HG03066 (cell line): Measurements from ENCODE around the gene MSANTD1.

ENCODE experiments used
- ATAC-seq: cut with Tn5 transposase; IDR thresholded peaks from one replicate; pipeline ENCODE4 v1.9.1; 2021; ENCODE audit warnings: low read depth; ENCODE audit not compliant: unreplicated experiment

The MSANTD1 gene

DNA sequence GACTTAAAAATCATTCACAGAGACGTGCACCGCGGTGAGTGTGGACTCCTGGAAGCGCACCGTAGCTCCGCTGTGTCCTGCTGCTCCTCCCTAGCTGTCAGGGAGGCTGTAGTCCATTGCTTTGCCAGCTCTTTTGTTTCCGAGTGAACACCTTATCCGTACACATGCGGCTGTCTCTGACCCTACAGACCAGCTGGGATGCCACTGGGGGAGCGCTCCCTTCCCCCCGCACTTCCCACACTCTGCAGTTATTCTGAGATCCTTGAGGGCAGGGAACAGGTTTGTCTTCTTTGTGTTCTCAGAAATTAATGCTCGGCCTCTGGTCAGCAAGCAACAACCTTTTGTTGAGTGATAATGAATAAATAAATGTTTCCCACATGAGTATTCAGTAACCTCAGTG, 33.7 kb upstream of the MSANTD1 start:
- no peak for ATAC-seq

DNA sequence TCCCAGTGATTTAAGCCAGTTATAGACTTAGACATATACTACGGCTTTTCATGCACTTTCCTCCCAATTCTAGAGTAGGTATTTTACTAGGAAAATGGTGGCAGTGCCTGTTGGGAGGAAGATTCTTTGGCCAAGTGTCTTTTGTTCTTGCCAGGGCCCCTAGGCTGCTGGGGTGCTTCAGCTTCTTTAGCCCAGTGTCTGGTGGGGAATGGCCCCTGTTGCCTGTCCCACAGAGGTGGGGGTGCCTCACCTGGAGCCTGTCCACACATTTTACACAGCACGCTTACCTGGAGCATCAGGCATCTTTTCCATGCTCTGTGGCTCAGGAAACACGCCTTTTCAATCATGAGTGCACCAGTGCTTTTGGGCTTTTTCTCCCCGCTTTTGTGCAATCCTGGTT, 33.2 kb upstream of the MSANTD1 start:
- no peak for ATAC-seq

DNA sequence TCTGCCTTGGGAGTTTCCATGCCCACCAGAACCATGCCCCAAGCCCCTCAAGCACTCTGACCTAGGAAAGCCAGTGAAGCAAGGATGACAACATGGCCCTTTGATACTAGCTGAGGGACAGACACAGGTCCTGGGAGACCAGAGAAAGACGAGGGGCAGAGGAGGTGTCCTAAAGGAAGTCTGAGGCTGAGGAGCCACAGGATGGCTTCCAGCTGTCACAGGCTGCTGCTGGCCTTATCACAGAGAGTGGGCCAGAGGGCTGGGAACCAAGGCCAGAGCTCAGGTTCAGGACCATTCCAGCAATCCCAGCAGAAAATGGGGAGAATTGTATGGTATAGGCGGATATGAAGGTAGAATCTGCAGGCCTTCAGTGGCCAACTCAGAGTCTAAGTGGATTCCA, 31.7 kb upstream of the MSANTD1 start:
- no peak for ATAC-seq

DNA sequence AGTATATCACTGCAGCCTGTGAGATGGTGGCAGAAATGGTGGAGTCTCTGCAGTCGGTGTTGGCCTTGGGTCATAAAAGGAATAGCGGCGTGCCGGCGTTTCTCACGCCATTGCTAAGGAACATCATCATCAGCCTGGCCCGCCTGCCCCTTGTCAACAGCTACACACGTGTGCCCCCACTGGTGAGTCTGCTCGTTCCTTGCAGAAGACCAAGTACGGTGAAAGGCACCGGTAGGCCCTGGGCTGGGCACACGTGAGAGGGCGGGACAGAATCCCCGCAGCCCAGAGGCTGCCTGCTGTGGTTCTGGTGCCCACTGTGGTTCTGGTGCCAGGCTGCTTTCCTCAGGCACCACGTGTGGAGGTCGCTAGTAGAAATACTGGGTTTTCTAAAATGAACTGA, 31.2 kb upstream of the MSANTD1 start:
- ATAC-seq: no peak

DNA sequence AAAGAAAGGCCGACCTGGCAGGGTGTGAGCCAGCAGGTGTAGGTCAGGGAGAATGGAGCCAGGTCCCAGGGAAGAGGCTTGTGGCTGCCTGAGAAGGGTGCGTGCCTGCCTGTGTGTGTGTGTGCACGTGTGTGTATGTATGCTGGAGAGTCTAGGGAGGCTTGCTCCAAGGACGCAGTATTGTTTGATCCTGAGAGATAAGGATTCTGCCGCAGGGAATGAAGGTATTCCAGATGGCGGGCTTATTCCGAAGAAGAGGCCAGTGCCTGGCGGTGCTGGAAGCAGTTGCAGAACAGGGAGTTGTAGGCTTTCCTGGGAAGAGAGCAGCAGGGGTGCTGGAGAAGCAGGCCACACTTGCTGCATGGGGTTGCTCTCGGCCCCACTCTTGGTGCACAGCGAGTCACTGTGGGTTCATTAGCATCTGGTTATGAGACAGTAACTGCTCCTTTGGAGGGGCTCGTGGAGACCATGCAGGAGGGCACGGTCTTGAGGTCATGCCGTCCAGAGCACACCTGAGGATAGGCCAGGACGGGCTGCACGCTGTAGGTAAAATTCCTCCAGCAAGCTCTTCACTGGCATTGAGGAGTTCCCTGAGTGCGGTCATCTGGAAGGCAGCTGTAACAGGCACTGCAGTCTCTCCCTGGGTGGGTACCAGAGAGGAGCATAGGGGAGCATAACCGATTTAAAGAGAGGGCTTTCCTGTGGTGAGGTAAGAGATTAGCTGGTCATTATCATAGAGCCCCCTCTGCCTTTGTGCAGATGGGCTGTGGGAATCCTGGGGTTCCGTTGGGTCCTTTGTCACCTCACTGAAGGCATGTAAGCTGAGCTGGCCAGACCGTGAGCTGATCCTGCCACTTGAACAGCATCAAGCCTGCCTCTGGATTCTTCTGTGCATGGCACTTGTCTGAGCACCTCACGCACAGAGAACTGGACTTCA, 29.9 kb upstream of the MSANTD1 start:
- ATAC-seq: no peak

DNA sequence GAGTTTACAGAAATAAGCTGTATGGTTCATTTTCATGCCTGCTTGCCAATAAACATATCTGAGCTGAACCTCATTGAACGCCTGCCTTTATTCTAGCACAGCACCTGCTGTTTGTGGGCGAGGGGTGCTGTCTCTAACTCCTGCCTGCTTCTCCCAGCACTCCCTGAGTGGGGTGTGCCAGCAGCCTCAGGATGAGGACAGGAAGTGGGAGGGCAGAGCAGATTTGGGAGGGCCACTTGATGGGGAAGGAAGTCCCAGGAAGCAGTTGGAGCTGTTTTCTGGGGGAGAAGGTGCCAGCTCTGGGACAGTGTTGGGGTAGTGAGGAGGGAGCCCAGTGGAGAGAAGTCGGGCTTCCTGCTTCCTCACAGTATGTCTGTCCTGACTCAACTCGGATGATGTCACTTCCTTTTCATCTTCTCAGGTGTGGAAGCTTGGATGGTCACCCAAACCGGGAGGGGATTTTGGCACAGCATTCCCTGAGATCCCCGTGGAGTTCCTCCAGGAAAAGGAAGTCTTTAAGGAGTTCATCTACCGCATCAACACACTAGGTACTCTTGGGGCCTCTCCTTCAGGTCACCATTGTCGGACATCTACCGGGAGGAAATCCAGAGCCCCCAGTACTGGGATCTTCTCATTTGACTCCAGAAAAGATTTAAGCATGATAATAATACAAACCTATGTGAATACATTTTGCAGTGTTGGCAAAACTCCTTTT, 29.0 kb upstream of the MSANTD1 start:
- ATAC-seq: no peak

DNA sequence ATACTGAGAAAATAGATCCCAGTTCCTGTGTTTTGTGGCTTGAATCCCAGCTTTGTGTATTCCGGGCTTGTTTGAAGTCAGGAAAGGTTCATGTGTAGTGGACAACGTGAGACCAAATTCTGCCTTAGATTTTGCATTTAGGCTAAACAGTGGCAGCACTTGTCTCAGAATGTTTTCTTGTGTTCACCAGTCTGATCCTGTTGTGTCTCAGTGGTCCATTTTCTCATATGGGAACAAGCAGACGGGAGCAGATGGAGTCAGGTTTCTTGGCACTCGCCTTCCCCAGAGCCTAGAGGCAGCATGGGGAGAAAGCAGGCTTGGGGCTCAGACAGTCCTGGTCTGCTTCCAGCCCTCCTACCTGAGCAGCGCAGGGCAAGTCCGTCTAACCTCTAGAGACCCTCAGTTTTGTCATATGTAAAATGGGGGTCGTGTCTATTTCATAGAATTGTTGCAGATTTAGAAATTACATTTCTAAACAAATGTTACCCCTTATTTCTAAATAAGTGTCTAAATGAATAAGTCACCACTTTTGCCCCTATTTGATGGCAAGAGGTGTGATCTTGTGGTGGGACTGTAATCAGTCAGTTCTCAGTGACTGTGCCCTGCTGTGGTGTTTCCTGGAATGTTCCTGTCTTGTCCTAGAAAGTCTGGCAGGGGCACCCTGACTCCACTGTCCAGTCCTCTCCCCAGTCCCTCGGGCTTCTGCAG, 28.3 kb upstream of the MSANTD1 start:
- ATAC-seq: no peak

DNA sequence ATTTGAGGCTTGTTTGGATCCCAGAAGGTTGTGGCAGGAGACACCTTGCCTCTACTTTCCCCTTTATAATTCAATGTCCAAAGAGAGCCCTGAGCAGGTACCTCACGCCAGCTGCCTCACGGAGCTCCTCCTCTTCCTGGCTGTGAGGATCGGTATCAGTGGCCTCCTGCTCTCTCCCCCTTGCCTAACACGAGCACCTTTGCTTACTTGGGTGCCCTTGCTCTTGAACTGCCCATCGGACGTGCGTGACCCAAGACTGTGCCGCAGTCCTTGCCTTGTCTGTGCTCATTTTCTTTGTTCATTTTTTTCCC, 27.8 kb upstream of the MSANTD1 start:
- ATAC-seq: no peak

DNA sequence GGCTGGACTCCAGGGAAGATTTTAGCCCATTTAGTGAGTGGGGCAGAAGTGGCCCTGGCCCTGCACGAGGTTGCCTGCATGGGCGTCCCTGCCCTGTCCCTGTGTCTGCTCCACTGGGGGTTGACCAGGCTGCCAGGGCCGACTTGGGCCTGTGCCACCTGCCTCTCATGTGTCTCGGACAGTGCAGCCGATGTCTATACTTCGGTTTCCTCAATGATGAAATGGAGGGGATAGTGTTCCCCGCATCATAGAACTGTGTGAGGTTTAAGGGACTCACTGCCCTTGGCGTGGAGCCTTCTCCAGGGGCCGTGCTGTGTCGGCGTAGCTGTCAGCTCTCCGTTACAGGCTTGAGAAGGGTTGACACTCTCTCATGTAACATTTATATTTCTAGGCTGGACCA, 27.0 kb upstream of the MSANTD1 start:
- ATAC-seq: no peak

DNA sequence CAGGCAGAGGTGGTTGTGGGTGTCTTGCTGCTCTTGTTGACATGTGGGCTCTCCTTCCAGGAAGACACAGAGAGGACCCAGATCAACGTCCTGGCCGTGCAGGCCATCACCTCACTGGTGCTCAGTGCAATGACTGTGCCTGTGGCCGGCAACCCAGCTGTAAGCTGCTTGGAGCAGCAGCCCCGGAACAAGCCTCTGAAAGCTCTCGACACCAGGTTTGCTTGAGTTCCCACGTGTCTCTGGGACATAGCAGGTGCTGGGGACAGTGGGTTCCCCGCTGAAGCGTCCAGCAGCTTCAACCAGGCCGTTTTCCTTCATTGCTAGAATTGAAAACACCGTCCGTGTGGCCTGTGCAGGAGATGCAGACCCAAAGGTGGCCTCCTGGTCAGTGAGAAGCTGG, 25.6 kb upstream of the MSANTD1 start:
- ATAC-seq: no peak

DNA sequence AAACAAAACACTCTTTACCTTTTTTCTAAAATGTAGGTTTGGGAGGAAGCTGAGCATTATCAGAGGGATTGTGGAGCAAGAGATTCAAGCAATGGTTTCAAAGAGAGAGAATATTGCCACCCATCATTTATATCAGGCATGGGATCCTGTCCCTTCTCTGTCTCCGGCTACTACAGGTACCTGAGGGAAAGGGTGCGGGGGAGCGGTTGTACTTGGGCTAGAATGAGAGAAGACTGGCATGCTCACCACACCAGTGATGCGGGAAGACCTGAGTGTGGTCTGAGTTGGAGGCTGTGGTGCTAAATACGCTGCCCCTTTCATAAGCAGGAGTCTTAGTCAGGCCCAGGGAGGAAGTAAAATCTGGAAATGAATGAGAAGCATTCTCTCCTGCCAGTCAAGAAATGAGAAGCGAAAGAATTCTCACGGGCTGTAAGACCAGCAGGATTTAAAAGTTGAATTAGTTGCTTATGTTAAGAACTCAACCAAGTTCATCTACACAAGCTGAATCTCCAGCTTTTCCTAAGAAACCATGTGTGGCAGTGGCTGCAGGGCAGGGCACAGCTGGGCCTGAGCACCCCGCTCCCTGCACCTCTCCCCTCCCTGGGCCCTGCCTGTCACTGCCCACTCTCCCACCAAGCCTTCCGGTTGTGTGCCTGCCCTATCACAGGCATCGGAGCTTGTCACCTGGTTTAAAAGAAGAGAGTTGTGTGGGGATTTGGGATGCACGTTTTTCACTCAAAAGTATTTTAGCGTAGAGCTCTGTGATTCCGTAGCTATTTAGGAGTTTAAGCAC, 24.8 kb upstream of the MSANTD1 start:
- no peak for ATAC-seq

DNA sequence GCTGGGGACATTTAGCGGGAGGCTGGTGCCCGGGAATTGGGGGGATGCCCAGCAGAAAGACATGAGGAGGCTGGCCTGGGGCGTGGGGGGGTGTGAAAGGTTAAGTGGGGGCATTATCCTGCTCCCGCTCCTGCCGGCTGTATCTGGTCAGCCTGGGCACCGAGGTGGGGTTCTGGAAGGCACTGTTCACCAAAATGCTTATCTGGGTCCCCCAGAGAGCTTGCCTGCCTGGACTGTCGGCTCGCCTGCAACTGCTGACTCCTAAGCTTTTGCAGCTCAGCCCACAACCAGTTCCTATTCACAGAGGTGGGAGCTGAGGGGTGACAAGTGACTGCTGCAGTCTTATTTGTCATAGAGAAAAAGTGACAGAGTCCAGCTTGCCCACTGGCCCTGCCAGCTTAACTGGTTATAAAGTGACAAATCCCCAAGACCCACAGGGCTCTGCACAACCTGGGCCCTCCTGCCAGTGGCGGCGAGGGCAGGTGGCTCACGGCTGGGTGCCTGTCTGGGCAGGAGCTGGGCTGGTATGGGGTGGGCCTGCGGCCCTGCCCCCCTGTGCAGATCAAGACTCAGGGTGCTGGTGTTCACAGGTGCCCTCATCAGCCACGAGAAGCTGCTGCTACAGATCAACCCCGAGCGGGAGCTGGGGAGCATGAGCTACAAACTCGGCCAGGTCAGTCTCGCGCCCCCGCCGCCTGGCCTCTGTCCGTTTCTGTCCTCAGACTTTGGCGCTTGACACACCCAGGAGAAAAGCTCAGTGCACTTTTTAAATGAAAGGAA, 23.7 kb upstream of the MSANTD1 start:
- ATAC-seq: no peak

DNA sequence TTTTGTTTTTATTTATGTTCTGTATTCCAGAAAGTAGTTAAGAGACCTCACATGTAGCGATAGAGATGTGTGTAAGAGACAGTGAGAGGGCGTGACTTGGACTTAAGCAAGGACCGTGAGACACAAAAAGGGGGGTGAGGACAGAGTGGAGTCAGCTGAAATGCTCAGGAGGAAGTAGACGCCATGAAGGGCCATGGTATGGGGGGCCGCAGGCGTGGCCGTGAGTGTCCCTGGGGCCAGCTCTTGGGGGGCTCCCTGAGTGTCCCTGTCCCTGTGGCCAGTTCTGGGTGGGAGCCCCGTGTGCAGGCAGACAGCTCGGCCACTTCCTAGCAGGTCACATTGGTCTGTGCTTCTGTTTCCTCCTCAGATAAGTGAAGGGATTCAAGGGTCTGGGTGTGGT, 23.0 kb upstream of the MSANTD1 start:
- no peak for ATAC-seq

DNA sequence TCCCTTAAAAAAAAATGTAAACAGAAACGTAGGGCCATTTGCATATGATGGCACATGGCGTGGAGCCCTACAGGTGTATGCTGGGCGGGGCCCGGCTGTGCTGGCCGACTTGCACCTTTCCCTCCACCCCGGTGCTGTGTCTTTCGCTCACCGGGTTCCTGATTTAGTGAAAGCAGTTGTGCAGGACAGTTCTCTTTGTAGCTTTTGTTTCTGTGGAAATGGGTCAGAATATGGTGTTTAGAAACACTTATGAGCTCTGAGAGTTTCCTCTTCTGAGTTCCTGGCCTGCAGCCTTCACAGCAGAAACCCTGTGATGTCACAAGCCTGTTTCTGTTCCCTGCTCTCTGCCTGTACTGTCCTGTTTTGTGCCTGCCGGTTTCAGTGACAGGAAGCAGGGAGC, 22.5 kb upstream of the MSANTD1 start:
- no peak for ATAC-seq

DNA sequence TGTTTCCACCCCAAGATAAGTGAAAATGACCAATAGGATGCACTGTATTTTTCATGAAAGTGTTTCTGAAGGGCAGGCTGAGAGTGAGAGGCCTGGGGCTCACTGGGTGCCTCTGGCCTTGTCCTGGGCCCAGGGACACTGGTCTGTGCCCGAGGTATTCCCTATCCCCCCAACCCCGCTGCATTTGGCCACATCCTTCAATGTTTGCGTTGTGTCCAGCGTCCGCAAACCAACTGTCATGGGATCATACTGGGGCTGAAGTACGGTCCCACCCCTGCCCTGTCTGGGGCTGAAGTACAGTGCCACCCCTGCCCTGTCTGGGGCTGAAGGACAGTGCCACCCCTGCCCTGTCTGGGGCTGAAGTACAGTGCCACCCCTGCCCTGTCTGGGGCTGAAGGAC, 22.0 kb upstream of the MSANTD1 start:
- no peak for ATAC-seq

DNA sequence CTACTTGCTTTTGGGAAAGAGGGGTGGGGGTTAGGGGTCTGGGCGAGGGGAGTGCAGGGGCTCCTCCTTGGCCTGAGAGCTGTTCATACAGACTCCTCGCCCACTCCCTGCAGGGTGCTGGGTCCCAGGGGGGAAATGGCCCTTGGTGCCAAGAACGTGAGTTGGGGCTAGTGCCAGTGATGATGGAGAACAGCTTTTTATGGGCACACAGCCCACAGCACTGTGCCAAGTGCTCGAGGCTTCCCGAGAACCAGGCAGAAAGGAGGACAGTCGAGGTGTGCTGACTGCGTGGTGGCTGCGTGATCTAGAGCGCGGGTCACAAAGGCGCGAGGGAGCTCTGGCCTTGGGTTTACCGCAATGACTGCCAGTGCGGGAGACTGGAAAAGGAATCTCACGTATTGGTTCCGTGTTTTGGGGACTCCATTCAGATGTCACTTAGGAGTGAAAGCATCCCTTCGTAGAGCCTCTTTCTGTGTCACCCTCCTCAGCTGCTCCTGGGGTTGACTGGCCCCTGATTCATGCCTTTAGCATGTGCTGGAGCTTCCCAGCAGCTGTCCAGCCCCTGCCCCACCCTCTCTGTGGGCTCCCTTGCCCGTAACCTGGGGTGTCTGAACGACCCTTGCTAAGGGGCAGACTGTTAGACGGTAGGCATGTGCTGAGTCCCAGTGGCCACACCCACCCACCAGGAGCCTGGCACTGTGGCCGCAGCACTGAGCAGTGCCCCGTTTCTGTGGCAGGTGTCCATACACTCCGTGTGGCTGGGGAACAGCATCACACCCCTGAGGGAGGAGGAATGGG, 20.9 kb upstream of the MSANTD1 start:
- no peak for ATAC-seq

DNA sequence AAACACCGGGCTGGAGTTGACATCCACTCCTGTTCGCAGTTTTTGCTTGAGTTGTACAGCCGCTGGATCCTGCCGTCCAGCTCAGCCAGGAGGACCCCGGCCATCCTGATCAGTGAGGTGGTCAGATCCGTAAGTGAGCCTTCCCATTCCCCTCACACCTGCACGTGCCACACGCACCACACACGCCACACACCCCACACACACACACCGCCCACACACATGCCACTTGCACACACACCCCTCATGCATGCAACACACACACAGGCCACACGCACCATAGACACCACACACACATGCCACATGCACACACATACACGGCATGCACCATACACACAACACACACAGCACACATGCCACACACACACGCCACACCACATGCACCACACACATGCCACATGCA, 20.1 kb upstream of the MSANTD1 start:
- ATAC-seq: no peak

DNA sequence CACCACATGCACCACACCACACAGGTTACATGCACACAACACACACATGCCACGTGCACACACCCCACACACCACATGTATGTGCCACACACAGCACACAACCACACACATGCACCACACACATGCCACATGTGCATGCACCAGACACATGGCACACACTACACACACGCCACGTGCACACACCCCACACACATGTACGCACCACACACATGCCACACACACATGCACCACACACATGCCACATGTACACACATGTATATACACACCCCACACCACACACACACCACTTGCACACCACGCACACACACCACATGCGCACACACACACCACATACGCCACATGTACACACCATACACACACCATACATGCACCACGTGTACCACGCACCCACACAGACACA, 19.6 kb upstream of the MSANTD1 start:
- ATAC-seq: no peak

DNA sequence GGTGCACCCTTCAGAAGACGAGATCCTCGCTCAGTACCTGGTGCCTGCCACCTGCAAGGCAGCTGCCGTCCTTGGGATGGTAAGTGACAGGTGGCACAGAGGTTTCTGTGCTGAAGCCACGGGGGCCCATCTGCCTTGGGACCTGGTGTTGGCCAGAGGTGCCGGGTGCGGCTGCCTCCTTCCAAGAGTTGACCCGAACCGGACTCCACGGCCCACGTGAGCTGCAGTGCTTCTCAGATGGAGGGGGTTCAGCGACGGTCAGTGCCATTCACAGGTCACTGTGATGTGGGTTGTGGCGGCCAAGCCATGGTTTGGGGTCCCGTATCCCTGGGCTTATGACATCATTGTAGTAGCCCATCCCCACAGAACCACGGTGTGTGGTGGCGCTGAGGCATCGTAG, 19.0 kb upstream of the MSANTD1 start:
- ATAC-seq: no peak
